Measurements from ENCODE around the gene ADAMTS6. TPM values are rescaled to one million over a fixed set of nuclear protein-coding genes. Genes with fewer than 3 reads are reported as not detected.

The ADAMTS6 gene
- total RNA-seq, result 1 to 10 TPM; 1.4 to 6.0 (median 3.9) TPM

GRCh38 chr5:65481635-65482295, at the start of gene ADAMTS6:
Gene ADAMTS6 (minus strand): TSS chr5:65481920. CDS start chr5:65473673, 8,247 bp downstream.
- intact Hi-C loops (cut with DNase I; ENCODE audit: low total_unique reads), result no loop called here
- no peak for TF ChIP-seq CTCF (IDR thresholded peaks at IDR 0.05)
- TF ChIP-seq POLR2A (IDR thresholded peaks at IDR 0.05), result no peak
- peak; percentile 24 to 73 (median 61) for TF ChIP-seq POLR2AphosphoS5 (IDR thresholded peaks at IDR 0.05)
- Histone ChIP-seq H3K9me3 (no peaks in the 10 kb centered on the region), H3K4me1 (no peaks in the 10 kb centered on the region), H3K4me3 (peak within 1 kb of the TSS; percentile 52 to 70 (median 54)), H3K27me3 (no peaks in the 10 kb centered on the region), H3K27ac (peak within 1 kb of the TSS; percentile 87 to 90), H3K36me3 (no peaks in the 10 kb centered on the region)
- DNase-seq (ENCODE audit: low spot score in 2 of 2), result peak; percentile 74 to 80

- Histone ChIP-seq H3K36me3 (no peaks in the 10 kb centered on the region), H3K27me3 (no peaks in the 10 kb centered on the region), H3K4me1 (no peaks in the 10 kb centered on the region), H3K9me3 (no peaks in the 10 kb centered on the region), H3K4me3 (no peak overlapping the region), H3K27ac (no peak overlapping the region)
- TF ChIP-seq POLR2AphosphoS5 (IDR thresholded peaks at IDR 0.05), result no peak
- no peak for TF ChIP-seq CTCF (IDR thresholded peaks at IDR 0.05)
- intact Hi-C loops (cut with DNase I; ENCODE audit: low total_unique reads), result no loop called here
- DNase-seq (ENCODE audit: low spot score in 2 of 2), result no peak
Observed at GRCh38 chr5:65530904-65531303, 49.2 kb upstream of the ADAMTS6 start.

GRCh38 chr5:65525726-65526125, 44.0 kb upstream of the ADAMTS6 start:
- H3K4me3 ChIP-seq, result no peak overlapping the region

GRCh38 chr5:65512170-65512937, 30.6 kb upstream of the ADAMTS6 start:
- H3K27ac ChIP-seq, result no peak overlapping the region
- no peaks in the 10 kb centered on the region for H3K27me3 ChIP-seq
- H3K36me3 ChIP-seq, result no peaks in the 10 kb centered on the region
- H3K9me3 ChIP-seq, result no peaks in the 10 kb centered on the region
- intact Hi-C loops (cut with DNase I; ENCODE audit: low total_unique reads), result no loop called here
- DNase-seq (ENCODE audit: low spot score in 2 of 2), result no peak
- TF ChIP-seq POLR2AphosphoS5 (IDR thresholded peaks at IDR 0.05), result no peak
- H3K4me1 ChIP-seq, result no peaks in the 10 kb centered on the region
- H3K4me3 ChIP-seq, result no peak overlapping the region

More at GRCh38 chr5:65525726-65526125, 44.0 kb upstream of the ADAMTS6 start:
- H3K4me1 ChIP-seq, result no peaks in the 10 kb centered on the region
- no peaks in the 10 kb centered on the region for H3K36me3 ChIP-seq
- DNase-seq (ENCODE audit: low spot score in 2 of 2), result no peak
- H3K27ac ChIP-seq, result no peak overlapping the region
- no peaks in the 10 kb centered on the region for H3K9me3 ChIP-seq
- H3K27me3 ChIP-seq, result no peaks in the 10 kb centered on the region
- intact Hi-C loops (cut with DNase I; ENCODE audit: low total_unique reads), result no loop called here
- TF ChIP-seq CTCF (IDR thresholded peaks at IDR 0.05) (no peak), POLR2A (IDR thresholded peaks at IDR 0.05) (no peak), POLR2AphosphoS5 (IDR thresholded peaks at IDR 0.05) (no peak)

GRCh38 chr5:65508978-65509377, 27.3 kb upstream of the ADAMTS6 start:
- DNase-seq (ENCODE audit: low spot score in 2 of 2), result no peak
- intact Hi-C loops (cut with DNase I; ENCODE audit: low total_unique reads), result no loop called here
- Histone ChIP-seq H3K4me1 (no peaks in the 10 kb centered on the region), H3K27me3 (no peaks in the 10 kb centered on the region), H3K9me3 (no peaks in the 10 kb centered on the region), H3K36me3 (no peaks in the 10 kb centered on the region), H3K27ac (no peak overlapping the region), H3K4me3 (no peak overlapping the region)
- TF ChIP-seq CTCF (IDR thresholded peaks at IDR 0.05), result no peak
- no peak for TF ChIP-seq POLR2AphosphoS5 (IDR thresholded peaks at IDR 0.05)
- TF ChIP-seq POLR2A (IDR thresholded peaks at IDR 0.05), result no peak
